GM12878 (cell line): ENCODE results near the gene FOXJ3. TPM values are rescaled to one million over a fixed set of nuclear protein-coding genes. Genes with fewer than 3 reads are reported as not detected.

Experiments used
- ATAC-seq: fragments of 200-7000 bp; cut with Tn5 transposase; 3 replicates; pipeline ENCODE4 v1.9.1; 2020; ENCODE audit warnings: mild to moderate bottlenecking, moderate library complexity
- BruUV-seq: library from RNA; stranded (reverse); fragments of 400-500 nt; replicated peaks from 2 replicates; lab custom pipeline; 2021; lab: Mats Ljungman, UMichigan
- CTCF ChIA-PET: fragments of 300-600 bp; sonication (Branson Sonifier 250); formaldehyde crosslinking; extraction: SDS; loops from one replicate; lab custom pipeline; 2021; ENCODE audit warnings: inconsistent platforms; lab: Yijun Ruan, JAX
- POLR2A ChIA-PET: fragments of 350-600 bp; formaldehyde crosslinking; extraction: SDS; loops from one replicate; lab custom pipeline; 2021; ENCODE audit warnings: inconsistent platforms; lab: Charles Lee
- RAD21 ChIA-PET: fragments of 300-600 bp; sonication (Branson Sonifier 250); formaldehyde crosslinking; loops from one replicate; lab custom pipeline; 2023; ENCODE audit warnings: antibody characterized with exemption; ENCODE audit not compliant: unreplicated experiment; lab: Charles Lee
- SMC1A ChIA-PET: fragments of 300-600 bp; sonication (Branson Sonifier 250); formaldehyde crosslinking; loops from one replicate; lab custom pipeline; 2023; ENCODE audit not compliant: unreplicated experiment, uncharacterized antibody; lab: Charles Lee
- DNase-seq: peaks from one replicate; pipeline ENCODE4 v3.0.0-alpha.2; 2011; ENCODE audit warnings: low read depth, low spot score
- FAIRE-seq: peaks from 3 replicates; lab custom pipeline; 2011; peaks lifted over from hg19 to GRCh38; lab: Jason Lieb, UNC
- H2AFZ ChIP-seq: 2 replicates; pipeline ENCODE4 v1.6.0; 2011; ENCODE audit warnings: low read depth, low read length, control low read depth; ENCODE audit not compliant: control insufficient read depth
- H3K27ac ChIP-seq: 2 replicates; pipeline ENCODE4 v1.5.1; 2011; ENCODE audit warnings: control low read depth; ENCODE audit not compliant: control insufficient read depth, insufficient read depth
- H3K27me3 ChIP-seq, 2 experiments: replicated peaks in 1 of 2; 2 replicates each; pipeline versions ENCODE4 v1.6.0 to v1.6.1; 2011; ENCODE audit warnings: low read length in 1 of 2; ENCODE audit not compliant: control insufficient read depth in 2 of 2, insufficient read depth in 2 of 2
- H3K36me3 ChIP-seq, 2 experiments: 2 replicates each; pipeline ENCODE4 v1.5.1; 2011; ENCODE audit warnings: low read length in 1 of 2; ENCODE audit not compliant: control insufficient read depth in 2 of 2, insufficient read depth in 2 of 2
- H3K4me1 ChIP-seq: 2 replicates; pipeline ENCODE4 v1.6.1; 2011; ENCODE audit warnings: mild to moderate bottlenecking, low read length, moderate library complexity, mixed read lengths; ENCODE audit not compliant: control insufficient read depth, insufficient read depth
- H3K4me2 ChIP-seq: 2 replicates; pipeline ENCODE4 v1.6.0; 2011; ENCODE audit warnings: control low read depth; ENCODE audit not compliant: control insufficient read depth, insufficient read depth
- H3K4me3 ChIP-seq: fragments of 200-600 bp; sonication (generic); 2 replicates; pipeline ENCODE4 v1.5.1; 2016
- H3K79me2 ChIP-seq: 2 replicates; pipeline ENCODE4 v1.6.0; 2011; ENCODE audit warnings: low read length; ENCODE audit not compliant: control insufficient read depth, insufficient read depth
- H3K9ac ChIP-seq: 2 replicates; pipeline ENCODE4 v1.8.0; 2011; ENCODE audit warnings: low read length, control low read depth, mixed read lengths; ENCODE audit not compliant: control insufficient read depth, insufficient read depth
- H3K9me3 ChIP-seq: replicated peaks from 3 replicates; pipeline ENCODE4 v1.5.1; 2011; ENCODE audit warnings: mild to moderate bottlenecking, low read length; ENCODE audit not compliant: control insufficient read depth, insufficient read depth
- H4K20me1 ChIP-seq: 2 replicates; pipeline ENCODE4 v1.6.0; 2011; ENCODE audit not compliant: control insufficient read depth, insufficient read depth
- EGR1 ChIP-seq, 2 experiments: IDR thresholded peaks; 1 replicate in 1 of 2; 2 replicates in 1 of 2; pipeline ENCODE4 v1.6.1; 2011 to 2012; ENCODE audit warnings: low read depth in 2 of 2, low read length in 2 of 2, borderline replicate concordance in 1 of 2, mild to moderate bottlenecking in 1 of 2, moderate library complexity in 1 of 2
- MTA3 ChIP-seq: IDR thresholded peaks from 2 replicates; pipeline ENCODE4 v1.6.1; 2012; ENCODE audit warnings: low read length, inconsistent platforms, borderline replicate concordance
- POLR2AphosphoS2 ChIP-seq: IDR thresholded peaks from 2 replicates; pipeline ENCODE4 v1.6.1; 2011; ENCODE audit warnings: low read depth, mild to moderate bottlenecking, low read length, improper control_type of control experiment, moderate library complexity
- RAD51 ChIP-seq: fragments of 450-650 bp; IDR thresholded peaks from 2 replicates; pipeline ENCODE4 v1.6.1; 2016; ENCODE audit warnings: moderate library complexity, mild to moderate bottlenecking, inconsistent platforms
- RFX5 ChIP-seq: IDR thresholded peaks from 2 replicates; pipeline ENCODE4 v1.6.1; 2011; ENCODE audit warnings: low read depth, low read length, improper control_type of control experiment
- SIX5 ChIP-seq: IDR thresholded peaks from 2 replicates; pipeline ENCODE4 v1.6.1; 2011; ENCODE audit warnings: mild to moderate bottlenecking, low read depth, low read length, moderate library complexity; ENCODE audit not compliant: severe bottlenecking
- WGBS: methylation state at CpG from one replicate; pipeline ENCODE4 v1.1.6; 2016; ENCODE audit warnings: low lambda C conversion rate; ENCODE audit not compliant: insufficient replicate concordance, insufficient coverage; ENCODE audit errors: missing lambda C conversion rate; 5-methylcytosine and 5-hydroxymethylcytosine counted together
- in situ Hi-C: fragments of 300-500 bp; cut with MboI; formaldehyde crosslinking; loops from 9 replicates; pipeline ENCODE4 v1.14.3; 2018; ENCODE audit warnings: mixed read lengths
- intact Hi-C: fragments of 100-400 bp; cut with micrococcal nuclease; formaldehyde crosslinking; loops from one replicate; pipeline ENCODE4 v1.14.2; 2022; ENCODE audit not compliant: unreplicated experiment
- polyA plus RNA-seq, 11 experiments: library from polyadenylated mRNA; depleted of rRNA in 4 of 11; unstranded in 6 of 11; stranded (reverse) in 5 of 11; fragments of >200 nt; fragmentation: Nextera tagmentation in 4 of 11; fragmentation: Illumina TruSeq in 1 of 11; extraction: Ambion mirVana in 4 of 11; extraction: Trizol in 1 of 11; gene quantifications; 1 replicate in 1 of 11; 2 replicates in 10 of 11; pipeline versions ENCODE4 v1.2.1 to v1.2.3, GENCODE V29; 2011 to 2016; ENCODE audit warnings: inconsistent platforms in 2 of 11, missing spikeins in 2 of 11, low read depth in 1 of 11
- total RNA-seq, 4 experiments: library from RNA; depleted of rRNA in 3 of 4; stranded (reverse); fragments of >200 nt in 3 of 4; fragmentation: Illumina TruSeq in 1 of 4; extraction: Trizol in 1 of 4; gene quantifications; 2 replicates each; pipeline versions ENCODE4 v1.2.1 to v1.2.3, GENCODE V29; 2013 to 2021
- TF ChIP-seq, protein P1 (sequence below): fragments of 450-650 bp; IDR thresholded peaks from 2 replicates; pipeline ENCODE4 v1.6.1; 2017; ENCODE audit warnings: borderline replicate concordance
- TF ChIP-seq, protein P2 (sequence below): IDR thresholded peaks from 2 replicates; pipeline ENCODE4 v1.6.1; 2011; ENCODE audit warnings: borderline replicate concordance, low read depth, mild to moderate bottlenecking, moderate library complexity, mixed read lengths, low read length; ENCODE audit not compliant: insufficient read depth; ENCODE audit errors: extremely low read length
- TF ChIP-seq, protein P3 (sequence below): fragments of 150-350 bp; IDR thresholded peaks from 2 replicates; pipeline ENCODE4 v1.6.1; 2016; ENCODE audit warnings: low read depth, low read length

The FOXJ3 gene
- total and polyA plus RNA-seq, 10 of the 15 experiments (the other 5 are each of a cell fraction or from before 2014, with no cell fraction given), result 9.5 to 54.2 (median 24.7) TPM

DNA sequence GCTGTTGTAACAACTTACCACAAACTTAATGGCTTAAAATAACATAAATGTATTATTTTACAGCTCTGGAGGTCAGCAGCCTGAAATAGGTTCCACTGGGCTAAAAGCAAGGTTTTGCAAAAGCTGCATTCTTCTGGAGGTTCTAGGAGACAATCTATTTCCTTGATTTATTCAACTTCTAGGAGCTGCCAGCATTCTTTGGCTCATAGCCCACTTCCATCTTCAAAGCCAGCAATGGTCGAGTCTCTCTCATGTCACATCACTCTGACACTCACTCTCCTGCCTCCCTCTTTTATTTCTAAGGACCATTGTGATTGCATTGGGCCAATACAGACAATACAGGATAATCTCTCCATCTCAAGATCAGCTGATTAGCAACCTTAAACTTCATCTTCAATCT, 15.1 kb upstream of the FOXJ3 start:
- 0 out of 4 replicates have a peak, but pooled peaks cover 0 to 3% of the 10 kb centered on the region in 2 experiments for H3K27me3 ChIP-seq
- SMC1A ChIA-PET, result interaction anchor here (1.1 to 1.2 kb wide), 3 partner anchors 12 to 203 kb away, joined by 3 to 4 read pairs (median 3); no protein-coding TSS in a partner anchor
- POLR2A ChIA-PET, result no interaction called here
- no peaks in the 10 kb centered on the region for H3K4me1 ChIP-seq
- WGBS, result 0% methylated on average over 1 of the region's 1 CpG
- no peak overlapping the region for H3K27ac ChIP-seq
- BruUV-seq, result no TSS peak
- FAIRE-seq (no peak), DNase-seq (no peak), ATAC-seq (no peak)
- H3K4me3 ChIP-seq, result no peak overlapping the region
- H3K9ac ChIP-seq, result no peak overlapping the region
- H4K20me1 ChIP-seq, result no peaks in the 10 kb centered on the region
- CTCF ChIA-PET, result interaction anchor here (0.8 to 1.6 kb wide), 5 partner anchors 9 to 80 kb away, joined by 3 to 4 read pairs (median 3); no protein-coding TSS in a partner anchor
- H3K36me3 ChIP-seq, result no peaks in the 10 kb centered on the region
- H3K9me3 ChIP-seq, result no peaks in the 10 kb centered on the region
- intact Hi-C loops (no loop called here), in situ Hi-C loops (no loop called here)
- no peak overlapping the region for H3K4me2 ChIP-seq
- TF ChIP-seq RAD51 (no peak), SIX5 (no peak), RFX5 (no peak), EGR1 (IDR thresholded peaks at IDR 0.05; ENCODE audit: borderline replicate concordance in 1 of 2, low read depth in 2 of 2, low read length in 2 of 2) (no peak), POLR2AphosphoS2 (no peak), MTA3 (no peak)
- TF ChIP-seq, protein P1, sequence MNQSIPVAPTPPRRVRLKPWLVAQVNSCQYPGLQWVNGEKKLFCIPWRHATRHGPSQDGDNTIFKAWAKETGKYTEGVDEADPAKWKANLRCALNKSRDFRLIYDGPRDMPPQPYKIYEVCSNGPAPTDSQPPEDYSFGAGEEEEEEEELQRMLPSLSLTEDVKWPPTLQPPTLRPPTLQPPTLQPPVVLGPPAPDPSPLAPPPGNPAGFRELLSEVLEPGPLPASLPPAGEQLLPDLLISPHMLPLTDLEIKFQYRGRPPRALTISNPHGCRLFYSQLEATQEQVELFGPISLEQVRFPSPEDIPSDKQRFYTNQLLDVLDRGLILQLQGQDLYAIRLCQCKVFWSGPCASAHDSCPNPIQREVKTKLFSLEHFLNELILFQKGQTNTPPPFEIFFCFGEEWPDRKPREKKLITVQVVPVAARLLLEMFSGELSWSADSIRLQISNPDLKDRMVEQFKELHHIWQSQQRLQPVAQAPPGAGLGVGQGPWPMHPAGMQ, result no peak
- TF ChIP-seq, protein P2, sequence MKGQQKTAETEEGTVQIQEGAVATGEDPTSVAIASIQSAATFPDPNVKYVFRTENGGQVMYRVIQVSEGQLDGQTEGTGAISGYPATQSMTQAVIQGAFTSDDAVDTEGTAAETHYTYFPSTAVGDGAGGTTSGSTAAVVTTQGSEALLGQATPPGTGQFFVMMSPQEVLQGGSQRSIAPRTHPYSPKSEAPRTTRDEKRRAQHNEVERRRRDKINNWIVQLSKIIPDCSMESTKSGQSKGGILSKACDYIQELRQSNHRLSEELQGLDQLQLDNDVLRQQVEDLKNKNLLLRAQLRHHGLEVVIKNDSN, result no peak
- TF ChIP-seq, protein P3, sequence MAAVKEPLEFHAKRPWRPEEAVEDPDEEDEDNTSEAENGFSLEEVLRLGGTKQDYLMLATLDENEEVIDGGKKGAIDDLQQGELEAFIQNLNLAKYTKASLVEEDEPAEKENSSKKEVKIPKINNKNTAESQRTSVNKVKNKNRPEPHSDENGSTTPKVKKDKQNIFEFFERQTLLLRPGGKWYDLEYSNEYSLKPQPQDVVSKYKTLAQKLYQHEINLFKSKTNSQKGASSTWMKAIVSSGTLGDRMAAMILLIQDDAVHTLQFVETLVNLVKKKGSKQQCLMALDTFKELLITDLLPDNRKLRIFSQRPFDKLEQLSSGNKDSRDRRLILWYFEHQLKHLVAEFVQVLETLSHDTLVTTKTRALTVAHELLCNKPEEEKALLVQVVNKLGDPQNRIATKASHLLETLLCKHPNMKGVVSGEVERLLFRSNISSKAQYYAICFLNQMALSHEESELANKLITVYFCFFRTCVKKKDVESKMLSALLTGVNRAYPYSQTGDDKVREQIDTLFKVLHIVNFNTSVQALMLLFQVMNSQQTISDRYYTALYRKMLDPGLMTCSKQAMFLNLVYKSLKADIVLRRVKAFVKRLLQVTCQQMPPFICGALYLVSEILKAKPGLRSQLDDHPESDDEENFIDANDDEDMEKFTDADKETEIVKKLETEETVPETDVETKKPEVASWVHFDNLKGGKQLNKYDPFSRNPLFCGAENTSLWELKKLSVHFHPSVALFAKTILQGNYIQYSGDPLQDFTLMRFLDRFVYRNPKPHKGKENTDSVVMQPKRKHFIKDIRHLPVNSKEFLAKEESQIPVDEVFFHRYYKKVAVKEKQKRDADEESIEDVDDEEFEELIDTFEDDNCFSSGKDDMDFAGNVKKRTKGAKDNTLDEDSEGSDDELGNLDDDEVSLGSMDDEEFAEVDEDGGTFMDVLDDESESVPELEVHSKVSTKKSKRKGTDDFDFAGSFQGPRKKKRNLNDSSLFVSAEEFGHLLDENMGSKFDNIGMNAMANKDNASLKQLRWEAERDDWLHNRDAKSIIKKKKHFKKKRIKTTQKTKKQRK, result no peak
- RAD21 ChIA-PET, result interaction anchor here (2.0 kb wide), 1 partner anchor 10 kb away, joined by 7 read pairs; no protein-coding TSS in a partner anchor
- no peak overlapping the region for H2AFZ ChIP-seq
- no peaks in the 10 kb centered on the region for H3K79me2 ChIP-seq
